DND-41 (cell line): Measurements from ENCODE around the gene ADCY9.

Experiments
- EZH2 ChIP-seq: IDR thresholded peaks from 3 replicates; pipeline ENCODE4 v1.6.1; 2012; ENCODE audit warnings: borderline replicate concordance, low read depth, mild to moderate bottlenecking, moderate library complexity, low read length, inconsistent platforms; ENCODE audit not compliant: severe bottlenecking
- TF ChIP-seq, protein P1 (sequence below): IDR thresholded peaks from 2 replicates; pipeline ENCODE4 v1.5.1; 2012; ENCODE audit warnings: borderline replicate concordance, low read length, moderate library complexity, mild to moderate bottlenecking; ENCODE audit not compliant: poor library complexity, severe bottlenecking; ENCODE audit errors: extremely low read depth

DNA sequence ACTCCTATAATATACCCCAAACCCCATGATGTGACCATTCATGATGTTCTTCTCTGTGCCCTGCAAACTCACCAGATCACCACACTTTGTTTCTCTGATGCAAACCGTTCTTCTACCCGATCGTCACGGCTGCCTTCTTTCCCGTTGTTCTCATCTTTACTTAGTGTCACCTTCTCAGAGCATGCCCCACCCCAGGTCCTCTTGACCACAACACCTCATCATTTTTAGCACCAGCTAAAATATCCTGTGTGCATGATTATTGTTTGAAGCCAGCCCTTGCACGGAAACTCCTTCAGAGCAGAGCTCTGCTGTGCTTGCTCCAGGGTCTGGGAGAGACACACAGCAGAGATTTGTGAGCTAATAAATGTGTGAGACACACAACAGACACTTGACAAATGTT lies 196.8 kb downstream of the ADCY9 start:
- TF ChIP-seq, protein P1, sequence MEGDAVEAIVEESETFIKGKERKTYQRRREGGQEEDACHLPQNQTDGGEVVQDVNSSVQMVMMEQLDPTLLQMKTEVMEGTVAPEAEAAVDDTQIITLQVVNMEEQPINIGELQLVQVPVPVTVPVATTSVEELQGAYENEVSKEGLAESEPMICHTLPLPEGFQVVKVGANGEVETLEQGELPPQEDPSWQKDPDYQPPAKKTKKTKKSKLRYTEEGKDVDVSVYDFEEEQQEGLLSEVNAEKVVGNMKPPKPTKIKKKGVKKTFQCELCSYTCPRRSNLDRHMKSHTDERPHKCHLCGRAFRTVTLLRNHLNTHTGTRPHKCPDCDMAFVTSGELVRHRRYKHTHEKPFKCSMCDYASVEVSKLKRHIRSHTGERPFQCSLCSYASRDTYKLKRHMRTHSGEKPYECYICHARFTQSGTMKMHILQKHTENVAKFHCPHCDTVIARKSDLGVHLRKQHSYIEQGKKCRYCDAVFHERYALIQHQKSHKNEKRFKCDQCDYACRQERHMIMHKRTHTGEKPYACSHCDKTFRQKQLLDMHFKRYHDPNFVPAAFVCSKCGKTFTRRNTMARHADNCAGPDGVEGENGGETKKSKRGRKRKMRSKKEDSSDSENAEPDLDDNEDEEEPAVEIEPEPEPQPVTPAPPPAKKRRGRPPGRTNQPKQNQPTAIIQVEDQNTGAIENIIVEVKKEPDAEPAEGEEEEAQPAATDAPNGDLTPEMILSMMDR = no peak
- TF ChIP-seq EZH2 = no peak
